Measurements from ENCODE around the gene TINAG.

Gene TINAG

DNA sequence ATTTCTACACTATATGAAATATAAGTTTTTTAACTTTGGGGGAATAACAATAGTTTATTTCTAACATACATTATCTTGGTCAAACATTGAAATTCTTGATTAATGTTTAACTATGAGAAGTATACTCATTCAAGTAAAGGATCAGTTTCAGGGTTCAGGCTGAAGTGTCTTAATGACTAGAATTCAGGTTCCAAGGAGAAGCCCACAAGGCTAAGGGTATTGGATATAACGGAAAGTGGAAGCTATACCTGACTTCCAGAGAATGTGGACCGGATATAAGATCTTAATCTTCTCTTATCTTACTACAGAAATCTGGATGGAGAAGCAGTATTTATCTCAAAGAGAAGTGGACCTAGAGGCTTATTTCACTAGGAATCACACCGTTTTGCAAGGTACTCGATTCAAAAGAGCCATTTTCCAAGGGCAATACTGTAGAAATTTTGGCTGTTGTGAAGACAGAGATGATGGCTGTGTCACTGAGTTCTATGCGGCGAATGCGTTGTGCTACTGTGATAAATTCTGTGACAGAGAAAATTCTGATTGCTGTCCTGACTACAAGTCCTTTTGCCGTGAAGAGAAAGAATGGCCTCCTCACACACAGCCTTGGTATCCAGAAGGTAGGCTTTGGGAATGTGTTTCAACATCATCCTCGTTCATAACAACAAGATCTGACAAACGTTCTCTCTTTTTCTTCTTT lies at the start of gene TINAG:
TINAG (plus strand) TSS at position 153 of the 697 bp plus-strand sequence; CDS start at position 263, 110 bp downstream.
- in situ Hi-C loops (cut with MboI; ENCODE audit: low sequenced_read_pairs) = no loop called here

DNA sequence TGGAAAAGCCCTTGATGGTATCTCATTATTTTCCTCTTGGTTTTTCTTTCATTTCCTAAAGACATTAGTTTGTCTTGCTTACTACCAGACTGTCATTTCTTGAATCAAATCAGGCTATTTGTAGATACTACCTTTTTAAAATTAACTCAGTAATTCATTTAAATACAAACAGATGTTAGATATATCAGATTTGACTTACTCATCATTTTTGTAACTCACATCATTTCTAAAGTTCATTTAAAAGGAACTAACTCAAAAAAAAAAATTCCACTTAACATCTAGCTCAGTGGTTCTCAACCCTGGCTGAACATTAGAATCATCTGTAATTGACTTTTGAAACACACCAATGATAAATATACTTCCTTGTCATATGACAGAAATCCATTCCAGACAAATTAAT lies 48.2 kb upstream of the TINAG start:
- in situ Hi-C loops (cut with MboI; ENCODE audit: low sequenced_read_pairs) = no loop called here

- in situ Hi-C loops (cut with MboI; ENCODE audit: low sequenced_read_pairs) = no loop called here
These were observed 45.7 kb upstream of the TINAG start for GRCh38 chr6:54262499-54262898.

- in situ Hi-C loops (cut with MboI; ENCODE audit: low sequenced_read_pairs) = no loop called here
These were observed 45.3 kb upstream of the TINAG start for GRCh38 chr6:54262971-54263370.

DNA sequence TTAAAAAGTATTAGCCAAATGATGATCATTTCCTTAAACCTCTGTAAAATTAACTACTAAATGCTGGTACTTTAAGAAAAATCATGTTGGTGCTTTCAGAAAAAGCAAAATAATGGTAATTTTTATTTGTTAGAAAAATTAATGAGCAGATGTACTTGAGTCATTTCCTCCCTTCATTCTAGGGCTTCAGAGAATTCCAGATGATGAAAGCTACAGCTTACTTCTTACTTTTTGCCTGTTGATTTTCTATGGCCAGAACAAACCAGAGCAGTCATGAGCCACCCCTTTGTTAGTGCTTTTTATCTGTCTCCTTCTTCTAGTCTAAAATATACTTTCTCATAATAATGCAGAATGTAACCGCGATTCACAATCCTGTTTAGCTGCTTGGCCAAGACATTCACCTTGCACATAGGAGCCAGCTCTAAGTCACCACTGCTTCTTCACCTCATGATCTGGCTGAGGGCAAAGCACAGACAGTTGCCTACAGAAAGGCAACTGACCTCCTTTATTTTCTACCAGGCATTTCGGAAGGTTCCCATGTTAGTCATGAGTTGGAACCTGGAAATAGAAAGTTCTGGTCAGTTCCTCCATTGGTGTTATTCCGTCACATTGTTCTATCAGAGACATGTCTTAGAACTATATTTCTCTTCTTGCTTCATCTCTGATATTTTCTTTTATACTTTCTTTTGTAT lies 43.5 kb upstream of the TINAG start:
- in situ Hi-C loops (cut with MboI; ENCODE audit: low sequenced_read_pairs) = no loop called here

GRCh38 chr6:54266400-54266923 lies 41.8 kb upstream of the TINAG start:
- in situ Hi-C loops (cut with MboI; ENCODE audit: low sequenced_read_pairs) = no loop called here

DNA sequence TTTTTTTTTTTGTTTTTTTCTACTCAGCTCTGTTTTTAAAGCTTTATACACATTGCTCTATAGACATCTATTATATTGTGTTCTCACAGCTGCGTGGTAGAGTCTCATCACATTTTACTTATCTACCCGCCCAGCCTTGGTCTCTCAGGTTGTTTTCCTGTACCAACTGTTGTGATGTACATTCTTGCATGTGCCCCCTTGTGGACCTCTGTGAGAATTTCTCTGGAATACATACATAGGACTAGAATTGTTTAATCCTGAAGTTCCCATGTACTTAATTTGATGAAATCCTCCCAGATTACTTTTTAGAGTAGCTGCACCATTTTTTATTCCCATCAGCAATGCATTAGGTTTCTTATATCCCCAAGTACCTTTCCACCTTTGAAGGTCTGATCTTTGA lies 40.4 kb upstream of the TINAG start:
- in situ Hi-C loops (cut with MboI; ENCODE audit: low sequenced_read_pairs) = no loop called here

DNA sequence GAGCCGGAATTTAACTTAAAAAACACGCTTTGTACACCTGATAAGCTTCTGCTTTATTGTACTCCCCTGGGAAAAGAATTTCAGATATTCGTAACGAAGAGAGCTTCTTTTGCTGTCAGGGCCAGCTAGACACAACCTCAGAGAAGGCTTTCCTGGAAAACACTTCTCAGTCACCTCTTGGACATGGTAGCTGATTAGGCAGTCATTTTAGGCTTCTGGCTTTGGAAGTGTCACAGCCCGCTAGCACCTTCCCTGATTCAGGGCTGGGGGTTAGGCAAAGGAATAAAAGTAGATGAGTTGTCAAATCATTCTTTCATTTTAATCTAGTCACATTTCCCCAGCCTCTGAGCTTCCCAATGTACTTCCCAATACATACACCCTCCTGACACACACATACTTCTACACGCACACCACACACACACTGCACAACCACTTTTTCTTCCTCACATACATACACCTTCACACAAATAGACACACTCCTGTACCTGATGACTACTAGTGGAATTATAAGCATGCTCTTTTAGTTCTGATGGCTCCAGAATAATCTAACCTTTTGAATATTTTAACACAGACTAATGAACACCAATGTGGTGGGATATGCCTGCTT lies 34.9 kb upstream of the TINAG start:
- in situ Hi-C loops (cut with MboI; ENCODE audit: low sequenced_read_pairs) = no loop called here

GRCh38 chr6:54274383-54274782 lies 33.9 kb upstream of the TINAG start:
- in situ Hi-C loops (cut with MboI; ENCODE audit: low sequenced_read_pairs) = no loop called here

- in situ Hi-C loops (cut with MboI; ENCODE audit: low sequenced_read_pairs) = no loop called here
These were observed 26.1 kb upstream of the TINAG start for GRCh38 chr6:54282186-54282585.

GRCh38 chr6:54284161-54284860 lies 23.9 kb upstream of the TINAG start:
- in situ Hi-C loops (cut with MboI; ENCODE audit: low sequenced_read_pairs) = no loop called here

DNA sequence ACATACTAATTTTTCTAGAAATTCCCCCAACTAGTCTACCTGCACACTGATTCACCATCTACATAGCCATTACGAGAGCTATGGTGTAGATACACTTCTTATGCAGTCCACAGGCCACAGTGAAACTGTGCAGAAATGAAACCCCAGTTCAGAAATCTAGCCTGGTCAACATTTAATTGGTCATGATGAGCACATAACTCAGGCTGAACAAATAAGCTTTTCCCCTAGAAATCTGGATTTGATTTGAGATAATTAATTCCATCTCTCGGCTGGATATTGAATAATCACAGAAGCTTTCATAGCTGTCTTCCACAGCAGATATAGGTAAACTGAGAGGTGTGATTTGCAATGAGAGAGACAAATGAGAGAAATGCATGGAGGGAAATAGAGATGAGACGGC lies 22.6 kb upstream of the TINAG start:
- in situ Hi-C loops (cut with MboI; ENCODE audit: low sequenced_read_pairs) = no loop called here

DNA sequence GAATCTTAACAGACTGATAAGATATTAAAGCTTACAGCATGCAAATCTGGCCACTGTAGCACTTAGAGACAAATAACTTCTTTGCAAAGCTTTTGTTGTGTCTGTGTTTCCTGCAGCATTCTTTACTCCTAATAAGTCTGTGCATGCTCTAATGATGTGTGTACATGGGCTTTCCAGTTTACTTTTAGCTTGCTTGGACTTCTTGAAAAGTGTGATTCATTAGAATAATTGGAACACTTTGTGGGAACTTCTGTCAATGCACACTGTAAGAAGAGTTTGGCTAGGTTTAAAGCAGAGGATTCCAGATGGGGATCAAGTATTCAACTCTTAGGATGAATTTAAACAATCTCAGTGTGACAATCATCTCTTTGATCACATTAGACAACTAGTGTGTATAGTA lies 22.1 kb upstream of the TINAG start:
- in situ Hi-C loops (cut with MboI; ENCODE audit: low sequenced_read_pairs) = no loop called here

- in situ Hi-C loops (cut with MboI; ENCODE audit: low sequenced_read_pairs) = no loop called here
These were observed 19.8 kb upstream of the TINAG start for GRCh38 chr6:54288474-54288873.

DNA sequence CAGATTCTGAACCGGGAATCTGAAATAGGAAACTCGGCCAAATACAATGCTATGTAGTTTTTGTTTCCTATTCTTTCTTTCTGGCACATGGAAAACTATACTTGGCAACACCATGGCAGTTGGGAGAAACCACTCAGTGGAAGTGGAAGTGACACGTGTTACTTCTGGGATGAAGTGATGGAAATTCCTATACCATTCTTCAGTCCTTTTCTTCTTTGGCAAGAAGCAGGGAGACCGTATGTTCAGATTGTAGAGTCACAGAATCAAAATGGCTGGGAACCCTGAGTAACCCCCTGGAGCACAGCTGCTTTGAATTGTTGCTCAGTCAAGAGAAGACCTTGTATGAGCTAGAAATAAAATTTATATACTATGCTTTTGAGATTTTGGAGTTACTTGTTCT lies 18.8 kb upstream of the TINAG start:
- in situ Hi-C loops (cut with MboI; ENCODE audit: low sequenced_read_pairs) = no loop called here

DNA sequence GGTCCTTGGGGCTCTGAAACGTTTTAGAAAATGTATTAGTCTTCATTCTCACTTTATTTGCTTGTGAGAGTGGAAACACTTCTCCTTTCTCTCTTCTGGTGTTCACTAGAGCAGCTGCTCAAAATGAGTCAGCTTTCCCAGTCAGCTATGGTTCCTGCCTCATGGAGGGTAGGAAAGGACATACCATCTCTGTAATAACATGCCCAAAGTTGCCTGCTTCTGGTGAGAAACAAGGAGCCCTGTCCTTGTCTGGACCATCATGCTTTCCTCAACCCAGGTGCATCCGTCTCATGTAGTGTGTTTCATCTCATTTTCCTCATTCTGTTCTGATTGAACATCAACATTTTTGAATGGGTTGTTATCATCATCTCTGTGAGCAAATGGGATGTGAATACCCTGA lies 17.1 kb upstream of the TINAG start:
- in situ Hi-C loops (cut with MboI; ENCODE audit: low sequenced_read_pairs) = no loop called here

DNA sequence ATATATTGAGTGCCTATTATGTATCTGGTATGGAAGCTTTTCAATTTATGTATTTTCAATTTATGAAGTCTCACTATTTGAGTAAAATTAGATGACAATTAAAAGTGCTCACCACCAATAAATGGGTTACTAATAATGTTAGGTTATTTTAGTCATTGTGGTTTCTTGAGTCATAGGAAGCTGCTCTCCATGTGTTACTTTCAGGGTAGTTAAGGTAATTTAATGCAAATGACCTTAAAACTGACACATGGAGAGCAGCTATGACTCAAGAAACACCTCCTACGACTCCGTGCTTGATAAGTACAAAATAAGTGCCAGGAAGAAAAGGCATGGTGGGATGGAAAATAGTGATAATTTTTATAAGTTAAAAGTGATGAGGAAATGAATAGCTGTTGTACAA lies 16.5 kb upstream of the TINAG start:
- in situ Hi-C loops (cut with MboI; ENCODE audit: low sequenced_read_pairs) = no loop called here

- in situ Hi-C loops (cut with MboI; ENCODE audit: low sequenced_read_pairs) = no loop called here
These were observed 13.2 kb upstream of the TINAG start for GRCh38 chr6:54294965-54295532.

- in situ Hi-C loops (cut with MboI; ENCODE audit: low sequenced_read_pairs) = no loop called here
These were observed 8.5 kb upstream of the TINAG start for GRCh38 chr6:54299542-54300269.

DNA sequence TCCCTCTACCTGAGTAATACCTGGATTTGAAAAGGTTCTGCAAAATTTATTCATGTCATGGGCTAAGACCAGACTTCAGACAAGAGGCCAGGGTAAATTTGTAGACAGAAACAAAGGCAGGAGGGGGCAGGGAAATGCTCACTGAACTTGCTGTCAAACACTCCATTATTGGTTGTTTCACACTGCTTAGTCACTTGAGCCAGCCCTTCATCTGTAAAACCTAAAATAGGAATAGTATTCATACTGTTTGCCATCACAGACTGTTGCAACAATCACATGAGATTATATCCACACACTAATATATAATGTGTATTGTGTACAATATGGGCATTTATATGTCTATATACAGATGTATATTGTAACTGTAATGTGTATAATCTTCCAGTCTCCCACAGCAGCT lies 6.5 kb upstream of the TINAG start:
- in situ Hi-C loops (cut with MboI; ENCODE audit: low sequenced_read_pairs) = no loop called here
